Measurements from ENCODE around the gene PRKCB.

PRKCB gene

GRCh38 chr16:23952971-23953300 lies 117.2 kb downstream of the PRKCB start:
- no peak overlapping the region for H3K4me2 ChIP-seq
- TF ChIP-seq, protein P1, sequence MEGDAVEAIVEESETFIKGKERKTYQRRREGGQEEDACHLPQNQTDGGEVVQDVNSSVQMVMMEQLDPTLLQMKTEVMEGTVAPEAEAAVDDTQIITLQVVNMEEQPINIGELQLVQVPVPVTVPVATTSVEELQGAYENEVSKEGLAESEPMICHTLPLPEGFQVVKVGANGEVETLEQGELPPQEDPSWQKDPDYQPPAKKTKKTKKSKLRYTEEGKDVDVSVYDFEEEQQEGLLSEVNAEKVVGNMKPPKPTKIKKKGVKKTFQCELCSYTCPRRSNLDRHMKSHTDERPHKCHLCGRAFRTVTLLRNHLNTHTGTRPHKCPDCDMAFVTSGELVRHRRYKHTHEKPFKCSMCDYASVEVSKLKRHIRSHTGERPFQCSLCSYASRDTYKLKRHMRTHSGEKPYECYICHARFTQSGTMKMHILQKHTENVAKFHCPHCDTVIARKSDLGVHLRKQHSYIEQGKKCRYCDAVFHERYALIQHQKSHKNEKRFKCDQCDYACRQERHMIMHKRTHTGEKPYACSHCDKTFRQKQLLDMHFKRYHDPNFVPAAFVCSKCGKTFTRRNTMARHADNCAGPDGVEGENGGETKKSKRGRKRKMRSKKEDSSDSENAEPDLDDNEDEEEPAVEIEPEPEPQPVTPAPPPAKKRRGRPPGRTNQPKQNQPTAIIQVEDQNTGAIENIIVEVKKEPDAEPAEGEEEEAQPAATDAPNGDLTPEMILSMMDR (conservative IDR thresholded peaks at IDR 0.05; ENCODE audit: low read depth, low read length), result no peak
- no peaks in the 10 kb centered on the region for H3K4me1 ChIP-seq (ENCODE audit: low read depth, poor library complexity, severe bottlenecking)
- H3K9ac ChIP-seq, result no peak overlapping the region
- no peak overlapping the region for H2AFZ ChIP-seq (ENCODE audit: low read depth)
- H3K79me2 ChIP-seq (ENCODE audit: insufficient read depth, low read depth), result no peaks in the 10 kb centered on the region
- no peaks in the 10 kb centered on the region for H4K20me1 ChIP-seq (ENCODE audit: insufficient read depth)
- H3K27me3 ChIP-seq (ENCODE audit: insufficient read depth, low read depth), result no peaks in the 10 kb centered on the region
- no peaks in the 10 kb centered on the region for H3K36me3 ChIP-seq (ENCODE audit: insufficient read depth)
- H3K27ac ChIP-seq, result no peak overlapping the region
- no peak overlapping the region for H3K4me3 ChIP-seq (IDR thresholded peaks at IDR 0.05; ENCODE audit: insufficient read depth, low read depth, low read length)

GRCh38 chr16:23953476-23953875 lies 117.7 kb downstream of the PRKCB start:
- no peaks in the 10 kb centered on the region for H3K36me3 ChIP-seq (ENCODE audit: insufficient read depth)
- no peak overlapping the region for H3K4me3 ChIP-seq (IDR thresholded peaks at IDR 0.05; ENCODE audit: insufficient read depth, low read depth, low read length)
- no peak overlapping the region for H3K4me2 ChIP-seq
- no peaks in the 10 kb centered on the region for H4K20me1 ChIP-seq (ENCODE audit: insufficient read depth)
- H3K79me2 ChIP-seq (ENCODE audit: insufficient read depth, low read depth), result no peaks in the 10 kb centered on the region
- H3K27ac ChIP-seq, result no peak overlapping the region
- H2AFZ ChIP-seq (ENCODE audit: low read depth), result no peak overlapping the region
- H3K4me1 ChIP-seq (ENCODE audit: low read depth, poor library complexity, severe bottlenecking), result no peaks in the 10 kb centered on the region
- no peaks in the 10 kb centered on the region for H3K27me3 ChIP-seq (ENCODE audit: insufficient read depth, low read depth)
- TF ChIP-seq, protein P1 (conservative IDR thresholded peaks at IDR 0.05; ENCODE audit: low read depth, low read length), result no peak
- no peak overlapping the region for H3K9ac ChIP-seq

DNA sequence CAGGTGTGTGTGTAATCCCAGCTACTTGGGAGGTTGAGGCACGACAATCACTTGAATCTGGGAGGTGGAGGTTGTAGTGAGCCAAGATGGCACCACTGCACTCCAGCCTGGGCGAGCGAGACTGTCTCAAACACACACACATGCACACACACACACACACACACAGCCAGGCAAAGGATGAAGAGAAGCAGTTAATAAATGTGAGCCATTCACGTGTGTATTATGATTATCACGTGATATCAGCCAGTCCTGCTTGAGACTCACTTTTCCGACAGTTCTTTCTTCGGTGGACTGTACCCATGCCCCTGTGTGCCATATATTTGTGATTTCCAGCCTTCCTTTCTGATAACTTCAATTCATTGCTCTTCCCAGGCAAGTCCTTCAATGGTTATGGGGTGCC lies 119.3 kb downstream of the PRKCB start:
- Histone ChIP-seq H3K27ac (no peak overlapping the region), H3K9ac (no peak overlapping the region), H3K79me2 (ENCODE audit: insufficient read depth, low read depth) (no peaks in the 10 kb centered on the region), H4K20me1 (ENCODE audit: insufficient read depth) (no peaks in the 10 kb centered on the region), H3K36me3 (ENCODE audit: insufficient read depth) (no peaks in the 10 kb centered on the region), H3K4me1 (ENCODE audit: low read depth, poor library complexity, severe bottlenecking) (no peaks in the 10 kb centered on the region), H3K4me3 (IDR thresholded peaks at IDR 0.05; ENCODE audit: insufficient read depth, low read depth, low read length) (no peak overlapping the region), H2AFZ (ENCODE audit: low read depth) (no peak overlapping the region), H3K27me3 (ENCODE audit: insufficient read depth, low read depth) (no peaks in the 10 kb centered on the region), H3K4me2 (no peak overlapping the region)
- TF ChIP-seq, protein P1 (conservative IDR thresholded peaks at IDR 0.05; ENCODE audit: low read depth, low read length), result no peak

DNA sequence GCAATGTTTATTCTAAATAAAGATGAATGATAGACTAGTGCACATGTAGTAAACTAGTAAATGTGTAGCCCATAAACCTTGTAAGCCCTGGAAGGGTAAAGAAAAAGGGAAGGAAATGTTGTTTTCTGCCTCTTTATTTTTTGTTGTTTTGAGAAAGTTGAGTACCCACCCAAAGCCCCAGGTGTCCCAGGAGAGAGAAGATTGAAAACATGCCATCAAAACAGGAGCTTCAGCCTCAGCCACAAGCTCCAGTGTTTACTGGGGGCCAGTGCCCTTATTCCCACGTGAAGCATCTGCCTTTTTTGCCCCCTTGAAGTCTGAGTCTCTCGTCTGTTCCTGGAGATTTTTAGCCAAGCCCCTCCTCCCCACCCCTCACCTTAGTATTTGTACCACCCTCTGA lies 121.5 kb downstream of the PRKCB start:
- Histone ChIP-seq H3K9ac (no peak overlapping the region), H3K4me1 (ENCODE audit: low read depth, poor library complexity, severe bottlenecking) (no peaks in the 10 kb centered on the region), H3K79me2 (ENCODE audit: insufficient read depth, low read depth) (no peaks in the 10 kb centered on the region), H3K4me2 (no peak overlapping the region), H4K20me1 (ENCODE audit: insufficient read depth) (no peaks in the 10 kb centered on the region), H3K27me3 (ENCODE audit: insufficient read depth, low read depth) (no peaks in the 10 kb centered on the region), H2AFZ (ENCODE audit: low read depth) (no peak overlapping the region), H3K4me3 (IDR thresholded peaks at IDR 0.05; ENCODE audit: insufficient read depth, low read depth, low read length) (no peak overlapping the region), H3K27ac (no peak overlapping the region), H3K36me3 (ENCODE audit: insufficient read depth) (no peaks in the 10 kb centered on the region)
- TF ChIP-seq, protein P1 (conservative IDR thresholded peaks at IDR 0.05; ENCODE audit: low read depth, low read length), result no peak
